HepG2 (cell line): Measurements from ENCODE around the gene SIVA1. TPM values are rescaled to one million over a fixed set of nuclear protein-coding genes. Genes with fewer than 3 reads are reported as not detected.

ENCODE experiments used
- ISL2 ChIP-seq: sonication (generic); formaldehyde crosslinking; IDR thresholded peaks from 2 replicates; pipeline ENCODE4 v1.5.0; 2020; ENCODE audit warnings: missing genetic modification reagents
- ISX ChIP-seq: sonication (generic); formaldehyde crosslinking; conservative IDR thresholded peaks from 2 replicates; pipeline ENCODE4 v1.5.0; 2020; ENCODE audit warnings: missing genetic modification reagents
- MXI1 ChIP-seq: IDR thresholded peaks from 3 replicates; pipeline ENCODE4 v1.6.1; 2012; ENCODE audit warnings: low read depth, low read length, inconsistent platforms, borderline replicate concordance
- NCOR1 ChIP-seq: fragments of 200-600 bp; sonication (generic); IDR thresholded peaks from 2 replicates; pipeline ENCODE4 v1.7.0; 2017; ENCODE audit warnings: antibody characterized with exemption, low read length, borderline replicate concordance
- NFIC ChIP-seq: IDR thresholded peaks from 2 replicates; pipeline ENCODE4 v1.6.1; 2012; ENCODE audit warnings: mild to moderate bottlenecking, low read length, inconsistent platforms
- SIN3A ChIP-seq: IDR thresholded peaks from 2 replicates; pipeline ENCODE4 v1.6.1; 2011; ENCODE audit warnings: low read depth, mild to moderate bottlenecking, control low read depth, low read length, borderline replicate concordance
- TRIM24 ChIP-seq: sonication (generic); formaldehyde crosslinking; IDR thresholded peaks from 2 replicates; pipeline ENCODE4 v1.8.0; 2022; ENCODE audit warnings: mild to moderate bottlenecking, missing genetic modification reagents
- ZFP36 ChIP-seq: fragments of 150-350 bp; IDR thresholded peaks from 2 replicates; pipeline ENCODE4 v1.6.1; 2018; ENCODE audit warnings: borderline replicate concordance, low read length, low read depth; ENCODE audit not compliant: partially characterized antibody
- ZKSCAN8 ChIP-seq: IDR thresholded peaks from 2 replicates; pipeline ENCODE4 v1.6.1; 2016; ENCODE audit warnings: borderline replicate concordance, missing genetic modification reagents, missing compliant biosample characterization
- ZNF136 ChIP-seq: sonication (generic); formaldehyde crosslinking; IDR thresholded peaks from 2 replicates; pipeline ENCODE4 v1.8.1; 2022; ENCODE audit warnings: low read depth, mild to moderate bottlenecking, moderate library complexity, missing genetic modification reagents
- ZNF34 ChIP-seq: sonication (generic); formaldehyde crosslinking; IDR thresholded peaks from 2 replicates; pipeline ENCODE4 v1.4.0; 2020; ENCODE audit warnings: mild to moderate bottlenecking, missing genetic modification reagents, borderline replicate concordance
- ZNF484 ChIP-seq: sonication (generic); formaldehyde crosslinking; IDR thresholded peaks from 2 replicates; pipeline ENCODE4 v1.5.1; 2020; ENCODE audit warnings: mild to moderate bottlenecking, low read depth, missing genetic modification reagents, borderline replicate concordance
- polyA plus RNA-seq, 8 experiments: library from polyadenylated mRNA; depleted of rRNA in 3 of 8; stranded (reverse) in 7 of 8; unstranded in 1 of 8; fragments of >200 nt; fragmentation: Illumina TruSeq in 4 of 8; extraction: Trizol in 4 of 8; gene quantifications; 2 replicates each; pipeline versions ENCODE4 v1.2.1 to v1.2.3, GENCODE V29; 2011 to 2016; ENCODE audit warnings: low read depth in 4 of 8, missing spikeins in 1 of 8, mixed read lengths in 1 of 8; ENCODE audit not compliant: insufficient read depth in 1 of 8
- total RNA-seq, 5 experiments: library from RNA; depleted of rRNA; stranded (reverse); fragments of >200 nt; fragmentation: Illumina TruSeq; extraction: Trizol; gene quantifications; 2 replicates each; pipeline ENCODE4 v1.2.3, GENCODE V29; 2016; ENCODE audit warnings: low read depth in 1 of 5
- TF ChIP-seq, protein P1 (sequence below): sonication (generic); formaldehyde crosslinking; IDR thresholded peaks from 2 replicates; pipeline ENCODE4 v1.5.0; 2020; ENCODE audit warnings: mild to moderate bottlenecking, missing genetic modification reagents, borderline replicate concordance
- TF ChIP-seq, protein P2 (sequence below): sonication (generic); formaldehyde crosslinking; IDR thresholded peaks from 2 replicates; pipeline ENCODE4 v1.4.0; 2020; ENCODE audit warnings: missing genetic modification reagents, borderline replicate concordance
- TF ChIP-seq, protein P3 (sequence below): sonication (generic); formaldehyde crosslinking; IDR thresholded peaks from 2 replicates; pipeline ENCODE4 v1.5.1; 2020; ENCODE audit warnings: missing genetic modification reagents, mild to moderate bottlenecking, borderline replicate concordance

SIVA1 gene
- total and polyA plus RNA-seq, 2 of the 13 experiments (the other 11 are each of a cell fraction or from before 2014, with no cell fraction given) = 123 to 186 TPM

DNA sequence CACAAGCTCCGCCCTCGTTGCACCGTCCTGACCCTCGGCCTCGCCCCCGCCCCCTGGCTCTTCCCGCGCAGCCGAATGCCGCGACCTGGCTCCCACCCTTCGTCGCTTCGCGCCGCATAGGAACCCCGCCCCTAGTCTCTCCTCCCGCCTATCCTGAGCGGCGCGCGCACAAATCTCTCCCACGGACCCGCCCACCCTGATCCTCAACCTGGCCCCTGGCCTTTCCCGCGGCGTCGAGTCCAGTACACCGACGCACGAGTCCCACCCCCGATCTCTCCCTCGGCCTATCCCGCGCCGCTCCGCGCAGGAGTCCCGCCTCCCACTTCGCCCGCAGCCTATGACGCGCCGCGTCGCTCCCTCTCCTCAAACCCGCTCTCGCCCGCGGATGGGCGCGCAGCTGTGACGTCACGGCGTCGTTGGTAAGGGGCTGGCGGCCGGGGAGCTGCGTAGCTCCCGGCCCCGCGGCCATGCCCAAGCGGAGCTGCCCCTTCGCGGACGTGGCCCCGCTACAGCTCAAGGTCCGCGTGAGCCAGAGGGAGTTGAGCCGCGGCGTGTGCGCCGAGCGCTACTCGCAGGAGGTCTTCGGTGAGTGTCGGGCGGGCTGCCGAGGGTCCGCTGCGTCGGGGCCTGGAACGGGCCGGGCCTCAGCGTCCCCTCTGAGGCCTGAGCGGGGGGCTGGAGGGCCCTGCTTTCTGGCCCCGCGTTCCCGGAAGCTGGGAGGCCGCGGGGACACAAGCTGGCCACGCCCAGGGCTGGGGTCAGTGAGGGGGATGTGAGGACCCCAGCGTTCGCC lies at the start of gene SIVA1 (continued):
- TF ChIP-seq, protein P1, sequence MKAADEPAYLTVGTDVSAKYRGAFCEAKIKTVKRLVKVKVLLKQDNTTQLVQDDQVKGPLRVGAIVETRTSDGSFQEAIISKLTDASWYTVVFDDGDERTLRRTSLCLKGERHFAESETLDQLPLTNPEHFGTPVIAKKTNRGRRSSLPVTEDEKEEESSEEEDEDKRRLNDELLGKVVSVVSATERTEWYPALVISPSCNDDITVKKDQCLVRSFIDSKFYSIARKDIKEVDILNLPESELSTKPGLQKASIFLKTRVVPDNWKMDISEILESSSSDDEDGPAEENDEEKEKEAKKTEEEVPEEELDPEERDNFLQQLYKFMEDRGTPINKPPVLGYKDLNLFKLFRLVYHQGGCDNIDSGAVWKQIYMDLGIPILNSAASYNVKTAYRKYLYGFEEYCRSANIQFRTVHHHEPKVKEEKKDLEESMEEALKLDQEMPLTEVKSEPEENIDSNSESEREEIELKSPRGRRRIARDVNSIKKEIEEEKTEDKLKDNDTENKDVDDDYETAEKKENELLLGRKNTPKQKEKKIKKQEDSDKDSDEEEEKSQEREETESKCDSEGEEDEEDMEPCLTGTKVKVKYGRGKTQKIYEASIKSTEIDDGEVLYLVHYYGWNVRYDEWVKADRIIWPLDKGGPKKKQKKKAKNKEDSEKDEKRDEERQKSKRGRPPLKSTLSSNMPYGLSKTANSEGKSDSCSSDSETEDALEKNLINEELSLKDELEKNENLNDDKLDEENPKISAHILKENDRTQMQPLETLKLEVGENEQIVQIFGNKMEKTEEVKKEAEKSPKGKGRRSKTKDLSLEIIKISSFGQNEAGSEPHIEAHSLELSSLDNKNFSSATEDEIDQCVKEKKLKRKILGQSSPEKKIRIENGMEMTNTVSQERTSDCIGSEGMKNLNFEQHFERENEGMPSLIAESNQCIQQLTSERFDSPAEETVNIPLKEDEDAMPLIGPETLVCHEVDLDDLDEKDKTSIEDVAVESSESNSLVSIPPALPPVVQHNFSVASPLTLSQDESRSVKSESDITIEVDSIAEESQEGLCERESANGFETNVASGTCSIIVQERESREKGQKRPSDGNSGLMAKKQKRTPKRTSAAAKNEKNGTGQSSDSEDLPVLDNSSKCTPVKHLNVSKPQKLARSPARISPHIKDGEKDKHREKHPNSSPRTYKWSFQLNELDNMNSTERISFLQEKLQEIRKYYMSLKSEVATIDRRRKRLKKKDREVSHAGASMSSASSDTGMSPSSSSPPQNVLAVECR (CRISPR knock-in tag) = peak; percentile 93
- no peak for TF ChIP-seq ZKSCAN8 (CRISPR knock-in tag)
- TF ChIP-seq, protein P2, sequence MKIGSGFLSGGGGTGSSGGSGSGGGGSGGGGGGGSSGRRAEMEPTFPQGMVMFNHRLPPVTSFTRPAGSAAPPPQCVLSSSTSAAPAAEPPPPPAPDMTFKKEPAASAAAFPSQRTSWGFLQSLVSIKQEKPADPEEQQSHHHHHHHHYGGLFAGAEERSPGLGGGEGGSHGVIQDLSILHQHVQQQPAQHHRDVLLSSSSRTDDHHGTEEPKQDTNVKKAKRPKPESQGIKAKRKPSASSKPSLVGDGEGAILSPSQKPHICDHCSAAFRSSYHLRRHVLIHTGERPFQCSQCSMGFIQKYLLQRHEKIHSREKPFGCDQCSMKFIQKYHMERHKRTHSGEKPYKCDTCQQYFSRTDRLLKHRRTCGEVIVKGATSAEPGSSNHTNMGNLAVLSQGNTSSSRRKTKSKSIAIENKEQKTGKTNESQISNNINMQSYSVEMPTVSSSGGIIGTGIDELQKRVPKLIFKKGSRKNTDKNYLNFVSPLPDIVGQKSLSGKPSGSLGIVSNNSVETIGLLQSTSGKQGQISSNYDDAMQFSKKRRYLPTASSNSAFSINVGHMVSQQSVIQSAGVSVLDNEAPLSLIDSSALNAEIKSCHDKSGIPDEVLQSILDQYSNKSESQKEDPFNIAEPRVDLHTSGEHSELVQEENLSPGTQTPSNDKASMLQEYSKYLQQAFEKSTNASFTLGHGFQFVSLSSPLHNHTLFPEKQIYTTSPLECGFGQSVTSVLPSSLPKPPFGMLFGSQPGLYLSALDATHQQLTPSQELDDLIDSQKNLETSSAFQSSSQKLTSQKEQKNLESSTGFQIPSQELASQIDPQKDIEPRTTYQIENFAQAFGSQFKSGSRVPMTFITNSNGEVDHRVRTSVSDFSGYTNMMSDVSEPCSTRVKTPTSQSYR (CRISPR knock-in tag) = no peak; the same call in 1 of the 2 replicates
- TF ChIP-seq ZNF34 (CRISPR knock-in tag) = peak; percentile 75; the same call in 1 of the 2 replicates
- peak; percentile 57; the same call in 1 of the 3 replicates for TF ChIP-seq MXI1
- peak; percentile 90; the same call in 1 of the 2 replicates for TF ChIP-seq ZNF484 (CRISPR knock-in tag)
- peak; percentile 49; the same call in 1 of the 2 replicates for TF ChIP-seq SIN3A
- no peak for TF ChIP-seq ISX
- TF ChIP-seq ISL2 (CRISPR knock-in tag) = no peak
- TF ChIP-seq NCOR1 = peak; percentile 33; the same call in 1 of the 2 replicates
- no peak for TF ChIP-seq TRIM24 (CRISPR knock-in tag)
- TF ChIP-seq, protein P3, sequence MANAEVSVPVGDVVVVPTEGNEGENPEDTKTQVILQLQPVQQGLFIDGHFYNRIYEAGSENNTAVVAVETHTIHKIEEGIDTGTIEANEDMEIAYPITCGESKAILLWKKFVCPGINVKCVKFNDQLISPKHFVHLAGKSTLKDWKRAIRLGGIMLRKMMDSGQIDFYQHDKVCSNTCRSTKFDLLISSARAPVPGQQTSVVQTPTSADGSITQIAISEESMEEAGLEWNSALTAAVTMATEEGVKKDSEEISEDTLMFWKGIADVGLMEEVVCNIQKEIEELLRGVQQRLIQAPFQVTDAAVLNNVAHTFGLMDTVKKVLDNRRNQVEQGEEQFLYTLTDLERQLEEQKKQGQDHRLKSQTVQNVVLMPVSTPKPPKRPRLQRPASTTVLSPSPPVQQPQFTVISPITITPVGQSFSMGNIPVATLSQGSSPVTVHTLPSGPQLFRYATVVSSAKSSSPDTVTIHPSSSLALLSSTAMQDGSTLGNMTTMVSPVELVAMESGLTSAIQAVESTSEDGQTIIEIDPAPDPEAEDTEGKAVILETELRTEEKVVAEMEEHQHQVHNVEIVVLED (CRISPR knock-in tag) = peak; percentile 98
- TF ChIP-seq ZFP36 = no peak
- TF ChIP-seq NFIC = no peak
- TF ChIP-seq ZNF136 (CRISPR knock-in tag) = peak; percentile 54
